Measurements from ENCODE around the gene LAG3.

Gene LAG3

DNA sequence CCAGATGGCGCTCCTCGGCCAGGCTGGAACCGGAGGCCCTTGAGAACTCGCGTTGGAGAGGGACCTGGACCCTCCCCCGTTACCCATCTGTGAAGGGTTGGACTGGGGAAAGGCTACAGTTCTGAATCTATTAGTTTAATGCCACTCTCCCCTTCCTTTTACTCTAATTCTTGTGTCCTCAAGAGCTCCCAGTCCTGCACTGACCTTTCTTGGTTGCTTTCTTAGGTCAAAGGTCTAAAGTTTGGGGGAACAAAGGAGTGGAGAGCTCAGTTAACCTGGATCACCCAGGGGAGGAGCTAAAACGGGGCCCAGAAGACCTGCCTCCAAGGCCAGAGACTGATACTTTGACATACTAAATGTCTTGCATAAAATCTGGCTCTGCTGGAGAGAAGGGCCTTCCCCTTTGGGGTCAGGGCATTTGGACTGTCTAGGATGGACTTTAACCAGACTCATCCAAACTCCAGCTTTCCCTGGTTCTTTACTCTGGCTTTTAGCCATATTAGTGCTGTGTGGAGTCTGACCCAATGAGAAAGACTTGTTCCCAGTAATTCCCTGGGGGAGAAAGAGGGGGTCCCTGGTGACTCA lies 18.5 kb upstream of the LAG3 start:
- DNase-seq = no peak

DNA sequence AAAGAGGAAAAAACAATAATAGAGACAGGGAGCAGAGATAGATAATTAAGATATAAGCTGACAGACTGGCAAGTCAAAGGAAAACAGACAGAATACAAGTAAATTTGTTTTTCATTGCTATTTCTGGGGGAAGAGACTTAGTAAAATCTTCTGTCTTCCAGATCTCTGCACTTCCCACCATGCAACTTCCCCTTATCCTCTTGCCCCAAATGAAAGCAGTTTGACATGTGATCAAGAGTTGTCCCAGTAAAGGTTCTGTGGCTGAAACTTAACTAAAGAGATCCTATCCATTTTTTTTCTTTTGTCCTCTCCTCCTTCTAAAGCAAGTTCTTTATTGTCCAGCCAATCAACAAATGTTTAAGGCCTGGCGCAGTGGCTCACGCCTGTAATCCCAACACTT lies 17.9 kb upstream of the LAG3 start:
- DNase-seq = no peak

DNA sequence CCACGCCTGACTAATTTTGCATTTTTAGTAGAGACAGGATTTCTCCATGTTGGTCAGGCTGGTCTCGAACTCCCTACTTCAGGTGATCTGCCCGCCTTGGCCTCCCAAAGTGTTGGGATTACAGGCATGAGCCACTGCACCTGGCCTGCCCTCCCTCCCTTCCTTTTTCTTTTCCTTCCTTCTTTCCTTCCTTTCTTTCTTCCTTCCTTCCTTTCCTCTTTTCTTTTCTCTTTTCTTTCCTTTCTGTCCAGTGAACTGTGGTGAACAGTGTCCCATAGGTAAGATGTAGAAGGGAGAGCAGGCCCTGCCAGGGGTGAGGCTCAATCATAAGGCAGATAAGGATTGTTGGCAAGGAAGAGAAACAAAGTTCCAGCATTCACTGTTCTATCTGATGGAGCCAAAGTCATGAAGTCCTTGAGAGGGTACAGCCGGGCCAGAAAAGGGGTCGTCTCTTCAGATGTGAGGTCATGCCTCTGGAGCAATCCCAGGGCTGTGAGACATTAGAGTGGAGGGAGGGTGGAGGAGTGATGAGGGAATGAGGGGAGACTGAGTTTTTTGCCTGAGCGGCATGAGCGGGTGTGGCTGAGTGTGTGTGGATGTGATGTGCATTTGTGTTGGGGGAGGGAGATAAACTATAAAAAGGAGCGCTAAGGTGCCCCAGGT lies 15.2 kb upstream of the LAG3 start:
- DNase-seq = no peak

DNA sequence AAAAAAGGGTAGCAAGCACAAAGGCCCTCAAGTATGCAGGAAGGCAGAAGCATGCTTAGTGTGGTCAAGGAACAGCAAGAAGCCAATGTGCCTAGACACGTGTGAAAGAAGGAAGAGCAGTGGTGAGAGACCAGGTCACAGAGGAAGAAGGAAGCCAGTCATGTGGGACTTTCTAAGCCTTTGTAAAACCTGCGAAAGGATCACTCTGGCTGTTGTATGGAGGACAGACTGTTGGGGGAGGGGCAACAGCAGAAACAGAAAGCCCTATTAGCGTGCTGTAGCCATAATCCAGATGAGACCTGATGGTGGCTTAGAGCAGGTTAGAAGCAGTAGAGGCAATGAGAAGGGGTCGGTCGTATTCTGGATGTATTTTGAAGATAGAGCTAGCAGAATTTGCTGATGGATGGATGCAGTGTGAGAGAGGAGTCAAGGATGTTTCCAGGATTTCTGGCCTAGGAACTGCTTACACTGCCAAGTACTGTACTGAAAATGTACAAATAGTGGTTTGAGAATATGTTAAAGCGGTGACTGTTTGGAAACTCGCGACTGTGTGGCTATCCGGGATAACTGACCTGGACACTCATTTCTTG lies 13.7 kb upstream of the LAG3 start:
- DNase-seq = no peak

DNA sequence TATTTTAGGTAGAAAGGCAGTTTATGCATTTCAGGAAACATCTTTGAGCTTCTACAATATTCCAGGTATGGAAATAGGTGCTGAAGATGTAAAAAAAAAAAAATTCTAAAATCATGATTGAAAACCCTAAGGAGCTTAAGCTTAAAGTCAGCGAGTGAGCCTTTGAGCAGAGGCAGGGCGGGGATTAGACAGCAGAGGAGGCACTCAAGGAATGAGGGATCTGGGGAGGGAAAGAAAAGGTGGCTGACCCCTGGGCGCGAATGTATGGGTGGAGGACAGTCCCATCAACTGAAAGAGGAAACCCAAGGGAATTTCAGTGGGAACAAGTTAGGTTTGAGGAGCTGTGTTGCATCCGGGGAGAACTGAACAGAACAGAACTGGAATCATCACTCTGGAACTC lies 12.6 kb upstream of the LAG3 start:
- no peak for DNase-seq

DNA sequence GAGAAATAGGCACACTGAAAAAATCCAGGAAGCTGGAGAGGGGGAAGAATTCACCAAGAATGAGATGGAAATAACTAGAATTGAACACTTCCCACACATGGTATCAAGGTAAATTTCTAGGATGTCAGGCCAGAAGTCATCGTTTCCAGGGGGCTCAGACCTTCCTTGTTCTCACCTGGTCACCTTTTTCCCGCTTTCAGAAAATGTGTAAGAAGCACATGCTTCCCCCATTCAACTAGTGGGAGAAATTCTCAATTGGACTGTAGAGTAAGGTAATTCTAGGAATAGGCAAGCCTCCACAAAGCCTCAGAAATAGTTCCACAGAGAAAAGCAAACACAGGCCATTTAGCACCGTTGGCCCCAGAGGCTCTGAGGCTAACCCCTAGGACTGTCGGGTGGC lies 8.9 kb upstream of the LAG3 start:
- DNase-seq = no peak

DNA sequence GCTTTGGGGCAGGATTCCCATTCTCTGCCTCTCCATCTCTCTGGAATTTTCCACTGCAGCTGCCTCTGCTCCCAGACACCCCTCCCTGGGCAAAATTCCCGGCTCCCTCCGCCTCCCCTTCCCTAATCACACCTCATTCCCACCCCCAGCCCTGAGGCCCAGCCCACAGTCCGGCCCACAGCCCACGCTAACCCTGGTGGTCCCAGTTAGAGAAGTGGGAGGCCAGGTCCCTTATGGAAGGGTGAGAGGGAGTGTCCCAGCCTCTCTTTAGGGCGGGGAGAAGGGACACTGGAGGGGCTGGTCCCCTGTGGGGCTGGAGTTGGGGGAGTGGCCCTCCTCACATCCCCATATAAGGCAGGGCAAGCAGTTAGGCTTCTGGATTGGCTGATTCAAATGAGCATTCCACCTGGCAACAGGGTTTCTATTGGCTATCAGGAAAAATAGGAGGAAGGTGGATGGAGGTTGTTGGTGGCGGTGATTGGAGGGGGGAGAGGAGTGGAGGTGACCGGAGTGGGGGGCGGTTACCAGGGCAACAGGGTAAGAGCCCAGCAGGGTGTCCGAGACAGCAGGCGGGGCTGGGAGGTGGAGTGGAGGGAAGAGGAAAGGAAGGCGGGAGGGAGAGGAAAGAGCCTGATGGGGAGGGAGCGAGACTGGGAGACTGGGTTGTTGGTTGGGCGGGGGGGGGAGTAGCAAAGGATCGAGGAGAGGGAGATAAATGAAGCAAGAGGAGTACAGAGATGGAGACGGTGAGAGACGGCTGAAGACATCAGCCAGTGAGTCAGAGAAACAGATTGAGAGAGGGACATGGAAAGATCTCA lies 8.1 kb upstream of the LAG3 start:
- DNase-seq = peak; percentile 100

DNA sequence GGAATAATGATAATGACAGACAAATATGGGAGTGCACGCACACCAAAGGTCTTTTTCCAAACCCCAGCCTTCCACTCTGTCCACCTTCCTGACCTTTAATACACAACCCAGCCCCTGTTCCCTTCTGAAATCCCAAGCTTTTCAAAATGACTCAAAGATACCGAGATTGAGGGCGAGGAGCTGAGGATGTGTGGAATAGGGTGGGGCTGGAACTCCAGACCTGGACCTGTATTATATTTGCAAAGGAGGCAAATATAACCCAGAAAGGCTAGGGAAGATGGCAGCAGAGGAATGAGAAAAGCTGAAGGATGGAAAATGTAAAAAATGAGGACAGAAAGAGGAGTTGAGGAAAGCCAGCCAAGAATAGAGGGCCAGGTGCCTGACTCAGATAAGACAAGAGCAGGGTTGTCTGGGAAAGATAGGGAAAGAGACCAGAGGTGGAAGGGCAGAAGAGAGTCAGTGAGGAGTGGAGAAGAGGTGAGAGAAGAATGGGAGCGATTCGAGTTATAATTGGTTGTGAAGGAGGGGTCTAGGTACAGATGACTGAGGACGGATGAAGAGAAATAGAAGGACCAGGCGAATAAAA lies 7.2 kb upstream of the LAG3 start:
- DNase-seq = no peak

DNA sequence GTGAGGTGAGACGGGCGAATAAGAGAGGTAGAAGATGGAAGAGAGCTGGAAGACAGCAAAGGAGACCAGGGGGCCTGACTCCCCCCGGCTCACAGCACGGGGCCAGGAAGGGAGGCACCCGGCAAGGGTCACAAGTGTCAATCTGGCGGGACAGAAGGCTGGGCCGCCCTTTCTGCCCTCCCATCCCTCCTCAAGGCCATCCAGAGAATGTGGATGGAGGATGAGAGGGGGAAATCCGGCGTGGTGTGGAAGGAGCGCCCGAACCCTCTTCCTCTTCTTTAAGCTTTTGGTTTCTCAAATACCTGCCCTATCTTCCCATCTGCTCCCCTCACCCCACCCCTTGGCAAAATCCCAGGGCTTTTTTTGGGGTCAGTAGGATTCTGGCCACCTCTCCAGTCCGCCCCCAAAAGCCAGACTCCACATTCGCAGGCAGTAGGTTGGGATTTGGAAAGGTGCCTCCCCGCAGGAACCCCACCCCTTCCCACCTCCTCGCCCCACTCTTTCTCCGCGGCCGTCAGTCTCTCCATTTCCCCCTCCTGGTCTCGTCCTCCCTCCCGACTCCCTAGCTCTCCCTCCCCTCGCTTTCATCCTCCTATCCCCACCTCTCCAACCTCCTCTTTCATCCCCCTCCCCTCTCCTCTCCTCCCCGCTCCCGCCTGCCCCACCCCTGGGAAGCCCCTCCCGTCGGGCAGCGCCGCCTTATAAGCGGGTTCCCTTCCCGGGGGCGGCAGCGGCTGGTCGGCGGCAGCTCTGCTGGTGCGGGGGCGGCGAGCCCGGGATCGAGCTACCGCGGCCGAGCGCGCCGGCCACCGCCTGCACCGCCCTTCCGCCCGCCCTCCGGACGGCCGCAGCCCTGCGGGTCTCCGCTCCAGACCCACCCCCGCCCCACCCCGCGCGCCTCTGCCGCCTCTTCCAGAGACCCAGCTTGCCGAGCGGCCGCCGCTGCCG lies 6.4 kb upstream of the LAG3 start, which contains the start of gene PTMS:
Gene PTMS, plus strand, starts transcription at position 730 of the 948 bp plus-strand sequence. CDS start 343 bp downstream, outside the sequence.
- peak; percentile 97 for DNase-seq

DNA sequence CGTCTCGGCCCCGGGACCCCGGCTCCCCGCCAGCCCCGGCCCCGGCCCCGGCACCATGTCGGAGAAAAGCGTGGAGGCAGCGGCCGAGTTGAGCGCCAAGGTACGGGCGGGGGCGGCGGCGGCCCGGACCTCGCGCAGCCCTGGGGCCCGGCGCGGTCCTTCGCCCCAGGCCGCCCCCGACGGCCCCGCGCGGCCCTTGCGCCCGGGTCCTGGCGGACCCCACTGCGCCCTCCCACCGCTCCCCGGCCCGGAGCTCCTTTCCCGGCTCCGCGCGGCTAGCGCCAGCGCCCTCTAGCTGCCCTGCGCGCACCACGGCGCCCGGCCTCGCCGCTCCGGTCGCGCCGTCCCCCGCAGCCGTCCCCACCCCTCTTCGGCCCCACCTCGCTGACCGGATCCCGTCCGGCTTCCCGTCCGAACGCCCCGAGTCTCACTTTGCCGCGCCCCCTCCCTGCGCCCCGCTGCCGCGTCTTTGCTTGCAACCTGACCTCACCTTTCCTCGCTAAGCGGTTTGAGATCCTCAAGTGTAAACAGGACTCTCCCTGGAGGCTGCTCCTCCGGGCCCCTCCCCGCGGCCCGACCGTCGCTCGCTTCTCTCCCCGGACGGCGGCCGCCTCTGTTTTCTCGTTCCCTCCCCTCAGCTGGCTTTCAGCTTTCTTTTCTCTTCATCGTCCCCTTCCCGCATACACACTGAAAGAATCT lies 5.5 kb upstream of the LAG3 start:
- DNase-seq = peak; percentile 60

DNA sequence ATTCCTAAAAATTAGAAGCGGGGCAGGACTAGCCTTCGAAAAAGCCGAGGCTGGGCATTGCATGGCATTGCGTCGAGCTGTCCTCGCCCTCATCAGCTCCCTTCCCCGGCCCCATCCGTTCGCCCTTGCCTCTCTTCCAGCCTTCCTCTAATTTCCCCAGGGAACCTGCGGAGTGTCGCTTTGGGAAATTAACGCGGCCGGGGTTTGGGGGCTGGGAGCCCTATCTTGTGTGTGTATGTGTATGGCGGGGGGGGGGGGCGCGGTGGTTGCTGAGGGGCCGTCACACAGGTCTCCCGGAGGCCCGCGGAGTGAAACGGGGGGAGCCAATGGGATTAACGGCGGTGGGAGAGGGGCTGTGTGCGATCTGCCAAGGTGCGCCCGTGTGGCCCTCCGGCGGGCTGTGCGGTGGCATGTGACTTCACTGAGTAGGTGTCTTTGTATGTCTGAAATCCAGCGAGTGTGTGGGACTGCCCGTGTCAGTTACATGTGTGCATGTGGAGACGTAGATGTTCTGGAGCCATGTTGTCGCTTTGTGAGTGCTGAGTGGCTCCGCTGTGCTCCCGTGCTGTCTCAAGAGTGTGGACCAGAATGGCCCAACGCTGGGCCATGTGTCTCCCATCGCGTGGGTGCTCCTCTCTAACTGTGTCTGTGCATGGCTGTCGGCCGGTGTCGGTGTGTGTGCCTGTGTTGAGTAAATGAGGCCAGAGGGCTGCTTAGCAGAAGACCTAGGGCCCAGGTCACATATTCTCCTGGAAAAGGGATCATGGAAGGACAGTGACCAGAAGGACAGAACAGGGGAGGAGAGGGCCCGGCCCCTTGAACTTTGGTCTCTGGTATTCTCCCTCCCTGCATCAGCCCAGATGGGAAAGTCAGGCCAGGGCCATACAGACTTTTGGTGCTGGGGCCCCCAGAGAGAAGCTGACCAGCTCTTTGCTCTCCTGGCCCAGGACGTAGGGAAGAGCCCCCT lies 4.7 kb upstream of the LAG3 start:
- DNase-seq = peak; percentile 28

DNA sequence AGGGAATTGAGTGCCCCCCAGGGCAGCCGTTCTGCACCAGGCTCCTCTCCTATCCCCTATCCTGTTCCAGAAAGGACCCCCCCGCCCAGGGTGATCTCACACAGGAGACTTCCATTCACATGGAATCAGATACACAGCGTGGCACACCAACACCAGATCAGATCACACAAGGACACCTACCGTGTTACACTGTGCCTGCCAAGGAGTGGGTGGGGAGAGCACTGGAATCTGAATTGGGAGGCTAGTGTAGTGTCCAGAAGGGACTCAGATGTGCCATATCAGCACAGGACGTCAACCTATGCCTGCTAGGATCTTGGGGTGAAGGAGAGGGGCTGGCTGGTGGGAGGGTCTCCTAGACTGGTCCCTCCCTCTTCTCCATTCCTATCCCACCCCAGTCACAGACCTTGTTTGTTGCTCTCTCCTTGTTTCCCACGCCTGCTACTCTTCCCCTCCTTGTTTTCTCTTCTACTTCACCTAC lies 3.8 kb upstream of the LAG3 start:
- no peak for DNase-seq

DNA sequence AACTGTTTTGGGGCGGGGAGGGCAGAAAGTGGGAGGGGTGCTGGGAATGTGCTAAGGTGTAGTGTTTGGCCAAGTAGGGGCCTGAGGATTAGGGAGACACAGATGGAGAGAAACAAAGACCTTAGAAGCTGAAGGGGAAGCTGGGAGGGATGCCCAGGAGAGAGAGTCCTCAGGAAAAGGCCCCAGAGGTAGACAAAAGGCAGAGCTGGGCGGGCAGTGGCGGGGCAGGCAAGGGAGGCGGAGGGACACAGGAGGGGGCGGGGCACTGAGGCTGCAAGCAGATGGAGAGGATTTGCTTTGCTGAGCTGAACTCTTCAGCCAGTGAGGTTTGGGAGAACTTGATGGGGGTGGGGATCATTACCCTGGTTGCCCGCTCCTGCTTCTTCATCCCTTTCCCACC lies 3.3 kb upstream of the LAG3 start:
- peak; percentile 36 for DNase-seq

DNA sequence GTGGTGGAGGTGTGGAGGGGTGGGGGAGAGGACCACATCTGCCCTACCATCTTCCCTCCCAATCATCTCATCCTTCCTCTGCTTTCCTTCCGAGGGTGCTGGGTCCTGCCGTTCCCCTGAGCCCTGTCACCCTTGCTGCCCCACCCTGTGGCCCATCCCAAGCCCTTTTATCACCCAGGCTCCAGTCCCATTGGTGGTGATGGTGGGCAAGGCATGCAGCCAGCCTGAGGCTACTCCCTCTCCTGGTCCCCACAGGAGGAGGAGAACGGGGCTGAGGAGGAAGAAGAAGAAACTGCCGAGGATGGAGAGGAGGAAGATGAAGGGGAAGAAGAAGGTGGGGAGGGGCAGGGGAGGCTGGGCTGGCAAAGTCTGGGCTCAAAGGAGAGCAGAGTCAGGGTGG lies 2.7 kb upstream of the LAG3 start:
- no peak for DNase-seq

DNA sequence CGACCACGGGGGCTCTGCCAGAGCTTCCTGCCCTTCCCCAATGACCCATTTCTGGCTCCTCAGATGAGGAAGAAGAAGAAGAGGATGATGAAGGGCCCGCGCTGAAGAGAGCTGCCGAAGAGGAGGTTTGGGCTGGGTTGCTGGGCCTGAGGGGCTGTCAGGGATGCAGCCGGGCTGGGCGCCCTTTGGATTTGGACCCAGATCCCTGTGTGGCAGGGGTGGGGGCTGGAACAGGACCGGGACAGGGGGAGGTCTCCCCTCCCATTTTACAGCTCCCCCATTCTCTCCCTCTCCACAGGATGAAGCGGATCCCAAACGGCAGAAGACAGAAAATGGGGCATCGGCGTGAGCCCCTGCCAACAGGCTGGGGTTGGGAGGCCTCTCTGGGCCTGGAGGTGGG lies 2.2 kb upstream of the LAG3 start:
- no peak for DNase-seq

DNA sequence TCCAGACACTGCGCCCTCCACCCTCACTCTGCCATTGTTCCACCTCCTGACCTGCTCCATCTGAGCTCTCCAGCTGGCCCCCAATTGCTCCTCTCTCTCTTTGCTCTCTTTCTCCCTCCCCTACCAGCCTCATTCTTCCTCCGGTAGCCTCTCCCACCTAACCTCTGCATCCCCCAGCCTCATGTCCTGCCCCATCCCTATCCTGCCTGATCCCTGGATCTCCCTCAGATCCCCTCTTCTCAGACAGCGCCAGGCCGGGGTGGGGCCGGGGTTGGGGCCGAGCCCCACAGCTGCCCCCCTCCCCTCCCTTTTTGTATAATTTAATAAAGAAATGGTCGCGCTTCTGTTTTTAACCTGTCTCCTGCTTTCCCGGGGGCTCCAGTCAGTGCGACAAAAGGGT lies 1.7 kb upstream of the LAG3 start:
- no peak for DNase-seq

DNA sequence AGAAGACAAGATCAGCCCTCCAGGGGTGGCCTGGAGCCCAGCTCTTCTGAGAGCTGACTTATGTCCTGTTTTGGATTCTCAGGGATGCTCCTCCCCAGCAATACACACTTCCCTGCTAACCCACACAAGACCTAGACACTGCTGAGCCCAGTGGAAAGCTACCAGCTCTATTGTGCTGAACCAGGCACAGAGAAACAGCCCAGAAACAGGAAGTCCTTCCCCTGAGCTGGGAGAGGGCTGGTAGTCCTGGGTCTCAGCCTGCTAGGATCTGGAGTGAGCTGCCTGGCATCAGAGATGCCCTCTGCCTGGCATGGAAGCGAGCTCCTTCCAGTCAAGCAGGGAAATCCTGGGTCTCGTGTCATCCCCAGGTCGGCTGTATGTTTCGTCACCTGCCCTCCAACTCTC lies 1.2 kb upstream of the LAG3 start:
- DNase-seq = no peak

DNA sequence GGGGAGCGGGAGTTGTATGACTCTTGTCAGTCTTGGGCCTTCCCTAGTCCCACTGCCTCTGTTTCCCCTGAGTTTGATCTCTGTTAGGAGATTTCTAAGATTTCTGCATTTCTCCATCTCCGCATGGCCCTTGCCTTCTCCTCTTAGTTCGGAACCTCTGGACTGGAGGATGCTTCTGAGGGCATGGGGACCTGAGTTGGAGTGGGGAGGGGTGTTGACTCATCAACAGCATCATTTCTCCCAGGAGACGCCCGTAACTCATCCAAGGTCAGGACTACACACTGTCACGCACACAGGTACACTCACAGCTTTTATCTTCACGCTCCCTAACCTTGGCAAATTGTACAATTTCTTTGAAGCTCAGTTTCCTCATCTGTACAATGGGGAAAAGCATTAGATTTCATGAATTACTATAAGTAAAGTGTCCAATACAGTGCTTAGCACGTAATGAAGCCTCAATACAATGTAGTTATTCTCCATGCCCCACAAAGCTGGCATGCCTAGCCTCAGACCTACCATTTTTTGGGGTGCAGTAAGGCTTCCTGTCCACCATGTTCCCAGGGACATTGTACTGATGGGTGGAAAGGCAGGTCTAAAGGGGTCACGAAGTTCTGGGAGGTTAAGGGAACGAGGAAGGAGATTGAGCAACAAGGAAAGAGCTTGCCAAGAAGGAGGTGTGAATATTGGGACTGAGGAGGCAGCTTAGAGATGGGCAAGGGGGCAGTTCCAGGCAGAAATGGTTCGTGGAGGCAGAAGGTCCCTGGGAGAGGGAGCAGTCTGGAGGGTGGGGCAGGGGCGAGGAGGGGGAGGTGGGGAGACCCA lies 600 bp upstream of the LAG3 start:
- no peak for DNase-seq

Data from fibroblast of skin of abdomen (primary cell).